ENCODE measurements around the gene KRTAP5-1. TPM values are rescaled to one million over a fixed set of nuclear protein-coding genes. Genes with fewer than 3 reads are reported as not detected.
"Not testable (repeated sequence)": the region's sequence is repeated elsewhere in the genome, so short reads cannot be mapped to it uniquely, and the experiment has no call there.

KRTAP5-1 gene
- total and polyA plus RNA-seq, 7 donors: not detected

DNA sequence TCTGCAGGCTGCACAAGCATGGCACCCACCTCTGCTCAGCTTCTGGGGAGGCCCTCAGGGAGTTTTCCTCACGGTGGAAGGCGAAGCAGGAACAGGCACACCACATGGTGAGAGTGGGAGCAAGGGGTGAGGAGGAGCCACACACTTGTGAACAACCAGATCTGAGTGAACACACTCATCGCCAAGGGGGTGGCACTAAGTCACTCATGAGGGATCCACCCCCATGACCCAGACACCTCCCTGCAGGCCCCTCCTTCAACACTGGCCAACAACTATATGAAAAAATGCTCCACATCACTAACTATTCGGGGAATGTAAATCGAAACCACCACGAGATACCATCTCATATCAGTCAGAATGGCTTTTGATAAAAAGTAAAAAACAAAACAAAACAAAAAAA is 13.7 kb upstream of the KRTAP5-1 start:
- no peaks in the 10 kb centered on the region for H3K36me3 ChIP-seq (ENCODE audit: insufficient read depth in 1 of 2, low read depth in 1 of 2)
- no peak overlapping the region for H3K4me3 ChIP-seq
- no peak for ATAC-seq
- no peak overlapping the region for H3K27ac ChIP-seq
- DNase-seq: no peak
- 69 to 74% (median 72%) methylated on average over 6 of the region's 6 CpGs for whole genome bisulfite sequencing, 3 donors
- intact Hi-C loops (cut with DNase I): no loop called here
- H3K9me3 ChIP-seq: no peaks in the 10 kb centered on the region
- TF ChIP-seq, protein P1, sequence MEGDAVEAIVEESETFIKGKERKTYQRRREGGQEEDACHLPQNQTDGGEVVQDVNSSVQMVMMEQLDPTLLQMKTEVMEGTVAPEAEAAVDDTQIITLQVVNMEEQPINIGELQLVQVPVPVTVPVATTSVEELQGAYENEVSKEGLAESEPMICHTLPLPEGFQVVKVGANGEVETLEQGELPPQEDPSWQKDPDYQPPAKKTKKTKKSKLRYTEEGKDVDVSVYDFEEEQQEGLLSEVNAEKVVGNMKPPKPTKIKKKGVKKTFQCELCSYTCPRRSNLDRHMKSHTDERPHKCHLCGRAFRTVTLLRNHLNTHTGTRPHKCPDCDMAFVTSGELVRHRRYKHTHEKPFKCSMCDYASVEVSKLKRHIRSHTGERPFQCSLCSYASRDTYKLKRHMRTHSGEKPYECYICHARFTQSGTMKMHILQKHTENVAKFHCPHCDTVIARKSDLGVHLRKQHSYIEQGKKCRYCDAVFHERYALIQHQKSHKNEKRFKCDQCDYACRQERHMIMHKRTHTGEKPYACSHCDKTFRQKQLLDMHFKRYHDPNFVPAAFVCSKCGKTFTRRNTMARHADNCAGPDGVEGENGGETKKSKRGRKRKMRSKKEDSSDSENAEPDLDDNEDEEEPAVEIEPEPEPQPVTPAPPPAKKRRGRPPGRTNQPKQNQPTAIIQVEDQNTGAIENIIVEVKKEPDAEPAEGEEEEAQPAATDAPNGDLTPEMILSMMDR (IDR thresholded peaks at IDR 0.05): no peak
- H3K27me3 ChIP-seq (ENCODE audit: insufficient read depth in 3 of 3, low read length in 2 of 3): peaks cover 0 to 19% (median 0%) of the 10 kb centered on the region in 3 donors
- H3K4me1 ChIP-seq: no peaks in the 10 kb centered on the region

DNA sequence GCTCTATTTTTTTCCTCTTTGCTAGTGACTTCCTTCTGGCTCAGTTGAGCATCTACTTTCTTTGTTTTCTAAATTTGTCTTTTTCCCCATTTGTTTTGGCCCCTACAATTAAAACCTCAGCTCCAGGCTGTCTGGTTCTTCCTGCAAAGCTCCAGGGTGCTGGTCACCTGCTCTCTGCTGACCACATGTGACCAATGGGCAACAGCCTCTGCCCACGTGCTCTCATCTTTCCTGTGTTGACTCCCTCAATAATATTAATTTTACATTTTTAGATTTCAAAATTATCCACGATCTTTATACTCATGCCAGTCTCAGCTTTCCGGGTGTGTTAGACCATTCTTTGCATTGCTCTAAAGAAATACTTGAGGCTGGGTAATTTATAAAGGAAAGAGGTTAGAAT is 13.3 kb upstream of the KRTAP5-1 start:
- H3K4me3 ChIP-seq; H3K4me1 ChIP-seq; H3K9me3 ChIP-seq; H3K27ac ChIP-seq; ATAC-seq; intact Hi-C loops (cut with DNase I); H3K36me3 ChIP-seq (ENCODE audit: insufficient read depth in 1 of 2, low read depth in 1 of 2); DNase-seq: not testable (repeated sequence)
- H3K27me3 ChIP-seq (ENCODE audit: insufficient read depth in 3 of 3, low read length in 2 of 3): peaks cover 0 to 19% (median 0%) of the 10 kb centered on the region in 3 donors
- WGBS, 3 donors: 71 to 76% (median 76%) methylated on average over 3 of the region's 3 CpGs

DNA sequence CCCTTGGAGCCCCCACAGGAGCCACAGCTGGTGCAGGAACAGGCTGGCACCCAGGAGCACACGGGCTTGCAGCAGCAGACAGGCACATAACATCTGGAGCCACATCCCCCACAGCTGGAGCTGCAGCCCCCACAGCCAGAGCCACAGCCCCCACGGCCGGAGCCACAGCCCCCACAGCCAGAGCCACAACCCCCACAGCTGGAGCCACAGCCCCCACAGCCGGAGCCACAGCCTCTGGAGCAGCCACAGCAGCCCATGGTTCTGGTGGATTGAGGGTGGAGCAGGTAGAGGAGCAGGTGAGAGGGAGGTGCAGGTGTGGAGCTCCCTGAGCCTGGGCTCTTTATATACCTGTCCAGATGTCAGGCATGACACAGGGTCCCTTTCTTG is 12.9 kb upstream of the KRTAP5-1 start, which contains the start of gene KRTAP5-2:
TSS of gene KRTAP5-2 (minus strand) at position 301 of the 387 bp plus-strand sequence. CDS start at position 257, 44 bp downstream.
- Histone ChIP-seq H3K9me3 (no peaks in the 10 kb centered on the region), H3K4me1 (no peaks in the 10 kb centered on the region), H3K27ac (no peak within 1 kb of the TSS), H3K4me3 (no peak within 1 kb of the TSS), H3K27me3 (ENCODE audit: insufficient read depth in 3 of 3, low read length in 2 of 3) (peaks cover 0 to 19% (median 0%) of the 10 kb centered on the region in 3 donors), H3K36me3 (ENCODE audit: insufficient read depth in 1 of 2, low read depth in 1 of 2) (no peaks in the 10 kb centered on the region)
- intact Hi-C loops (cut with DNase I): no loop called here
- TF ChIP-seq, protein P1 (IDR thresholded peaks at IDR 0.05): no peak
- DNase-seq (no peak), ATAC-seq (no peak)
- 52 to 72% (median 55%) methylated on average over 4 of the region's 4 CpGs for WGBS, 3 donors

DNA sequence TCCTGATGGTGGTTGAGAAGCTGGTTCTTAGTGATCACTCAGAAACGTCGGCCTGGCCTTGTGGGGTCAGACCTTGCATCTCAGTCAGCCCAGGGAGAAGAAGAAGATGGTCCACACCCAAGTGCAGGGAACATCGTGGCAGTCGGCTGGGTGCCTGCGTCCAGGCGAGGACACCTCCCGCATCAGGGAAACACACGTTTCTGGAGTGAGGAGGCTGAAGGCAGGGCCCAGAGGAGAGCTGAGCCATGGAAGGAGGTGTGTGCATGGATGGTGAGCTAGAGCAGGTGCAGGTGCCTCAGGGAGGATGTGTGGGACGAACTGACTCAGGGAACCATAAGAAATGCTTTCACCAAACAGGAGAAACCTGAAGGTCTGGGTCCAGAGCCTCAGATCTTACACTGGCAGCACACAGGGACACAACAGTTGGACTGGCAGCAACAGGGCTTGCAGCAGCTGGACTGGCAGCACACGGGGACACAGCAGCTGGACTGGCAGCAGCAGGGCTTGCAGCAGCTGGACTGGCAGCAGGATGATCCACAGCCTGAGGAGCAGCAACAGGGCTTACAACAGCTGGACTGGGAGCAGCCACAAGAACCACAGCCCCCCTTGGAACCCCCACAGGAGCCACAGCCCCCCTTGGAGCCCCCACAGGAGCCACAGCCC is 12.4 kb upstream of the KRTAP5-1 start:
- no peak overlapping the region for H3K27ac ChIP-seq
- TF ChIP-seq, protein P1 (IDR thresholded peaks at IDR 0.05): no peak
- no peaks in the 10 kb centered on the region for H3K4me1 ChIP-seq
- ATAC-seq (no peak), DNase-seq (no peak)
- H3K9me3 ChIP-seq: no peaks in the 10 kb centered on the region
- no peak overlapping the region for H3K4me3 ChIP-seq
- H3K27me3 ChIP-seq (ENCODE audit: insufficient read depth in 3 of 3, low read length in 2 of 3): peaks cover 0 to 19% (median 0%) of the 10 kb centered on the region in 3 donors
- H3K36me3 ChIP-seq (ENCODE audit: insufficient read depth in 1 of 2, low read depth in 1 of 2): no peaks in the 10 kb centered on the region
- intact Hi-C loops (cut with DNase I): no loop called here
- WGBS, 3 donors: 61 to 75% (median 75%) methylated on average over 10 of the region's 10 CpGs

DNA sequence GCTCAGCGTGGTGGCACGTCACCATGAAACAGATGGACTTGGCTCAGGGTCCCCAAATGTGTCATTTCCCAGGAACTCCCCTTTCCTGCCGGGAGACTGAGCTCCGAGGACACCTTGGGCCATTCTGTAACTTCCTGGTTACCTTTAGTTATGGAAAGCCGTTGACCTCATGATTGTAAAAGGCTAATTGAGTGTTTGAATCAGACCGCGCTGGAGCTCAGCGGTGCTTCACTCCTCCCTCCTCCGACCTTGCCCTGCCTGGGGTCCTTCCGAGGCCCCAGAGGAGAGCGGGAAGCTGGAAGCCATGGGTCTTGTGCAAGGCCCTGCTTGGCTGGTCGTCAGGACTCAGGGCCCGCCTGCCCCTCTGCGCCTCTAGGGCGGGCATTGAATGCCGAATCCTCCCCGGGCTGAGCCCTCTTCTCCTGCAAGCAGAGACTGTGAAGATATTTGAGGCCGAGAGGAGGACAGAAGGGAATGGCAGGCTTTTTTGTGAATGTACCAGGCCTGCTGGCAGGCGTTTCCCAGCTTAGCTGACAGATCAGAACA is 11.6 kb upstream of the KRTAP5-1 start:
- intact Hi-C loops (cut with DNase I); H3K36me3 ChIP-seq (ENCODE audit: insufficient read depth in 1 of 2, low read depth in 1 of 2); H3K4me1 ChIP-seq; DNase-seq; H3K27ac ChIP-seq; H3K9me3 ChIP-seq; H3K4me3 ChIP-seq: not testable (repeated sequence)
- ATAC-seq: peak in 2 of 4 donors; percentile 27
- peaks cover 0 to 12% (median 0%) of the 10 kb centered on the region in 3 donors for H3K27me3 ChIP-seq (ENCODE audit: insufficient read depth in 3 of 3, low read length in 2 of 3)
- WGBS, 3 donors: 62 to 76% (median 69%) methylated on average over 19 of the region's 19 CpGs

DNA sequence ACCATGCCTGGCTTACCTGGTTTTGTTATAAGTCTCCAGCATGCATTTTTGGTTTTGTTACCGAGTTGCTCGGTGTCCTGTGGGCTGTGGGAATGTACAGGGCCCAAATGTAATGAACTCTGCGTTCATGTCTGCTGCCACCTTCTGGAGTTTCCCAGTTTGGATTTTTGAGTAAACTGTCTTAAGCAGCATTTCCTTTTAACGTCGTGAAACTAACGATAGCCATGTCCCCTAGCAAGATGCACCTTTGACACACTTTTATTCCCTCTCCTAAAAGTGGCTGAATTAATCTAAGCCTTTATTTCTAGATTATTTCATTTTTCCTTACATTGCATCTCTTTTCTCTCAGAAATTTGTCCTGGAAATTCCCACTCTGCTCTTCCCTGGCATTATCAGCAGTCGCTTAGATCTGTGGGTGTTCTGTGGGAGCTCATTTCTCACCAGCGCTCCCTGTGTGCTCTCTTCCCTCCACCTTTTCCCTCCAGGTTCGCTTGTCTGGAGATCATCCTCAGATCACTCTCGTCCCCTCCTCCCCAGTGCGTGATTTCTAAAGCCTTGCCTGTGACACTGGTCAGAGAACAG is 11.0 kb upstream of the KRTAP5-1 start:
- H3K27me3 ChIP-seq (ENCODE audit: insufficient read depth in 3 of 3, low read length in 2 of 3); H3K27ac ChIP-seq; H3K36me3 ChIP-seq (ENCODE audit: insufficient read depth in 1 of 2, low read depth in 1 of 2); intact Hi-C loops (cut with DNase I); H3K9me3 ChIP-seq; DNase-seq; H3K4me3 ChIP-seq; H3K4me1 ChIP-seq: not testable (repeated sequence)
- 51 to 63% (median 54%) methylated on average over 11 of the region's 11 CpGs for WGBS, 3 donors
- ATAC-seq: peak in 1 of 4 donors; percentile 16
